ENCODE measurements around the gene TMEM130. TPM values are rescaled to one million over a fixed set of nuclear protein-coding genes. Genes with fewer than 3 reads are reported as not detected.

Gene TMEM130
- polyA plus RNA-seq, 2 of the 4 experiments (the other 2 are of a cell fraction): 0.25 to 0.41 TPM

GRCh38 chr7:98855610-98856422 lies 14.0 kb downstream of the TMEM130 start:
- 81% methylated on average over 17 of the region's 24 CpGs for WGBS (ENCODE audit: missing lambda C conversion rate)
- no peak overlapping the region for H3K4me2 ChIP-seq
- ChIA-PET POLR2A (no interaction called here), CTCF (interaction anchor here (0.7 to 10.0 kb wide), 3 partner anchors 15 to 445 kb away, joined by 3 to 68 read pairs (median 3); no protein-coding TSS in a partner anchor)
- H3K9me3 ChIP-seq: no peaks in the 10 kb centered on the region
- DNase-seq (ENCODE audit: low read depth in 1 of 2, low spot score in 1 of 2) (no peak), ATAC-seq (peak; percentile 17 to 33; a peak in 2 of 6 replicates), FAIRE-seq (no peak)
- peaks cover 10% of the 10 kb centered on the region; the same call in 2 of the 3 replicates for H3K4me1 ChIP-seq
- H3K27ac ChIP-seq: no peak overlapping the region
- H3K4me3 ChIP-seq: no peak overlapping the region
- no peak for TF ChIP-seq BCL3 (IDR thresholded peaks at IDR 0.05)
- no peak for TF ChIP-seq HES2 (IDR thresholded peaks at IDR 0.05)
- no peak for TF ChIP-seq EHF (CRISPR knock-in tag; IDR thresholded peaks at IDR 0.05)
- no peak for TF ChIP-seq HMGXB4 (CRISPR knock-in tag; IDR thresholded peaks at IDR 0.05; ENCODE audit: borderline replicate concordance)
- no peak for TF ChIP-seq ATOH8 (CRISPR knock-in tag; IDR thresholded peaks at IDR 0.05; ENCODE audit: low read depth)
- no peak for TF ChIP-seq ZNF302 (CRISPR knock-in tag; IDR thresholded peaks at IDR 0.05)
- no peak for TF ChIP-seq ELK1 (IDR thresholded peaks at IDR 0.05; ENCODE audit: low read depth, low read length)
- no peak for TF ChIP-seq HOXB13 (CRISPR knock-in tag; IDR thresholded peaks at IDR 0.05; ENCODE audit: low read depth)
- TF ChIP-seq GATA3 (IDR thresholded peaks at IDR 0.05; ENCODE audit: borderline replicate concordance): no peak
- no peak for TF ChIP-seq ZFP36 (IDR thresholded peaks at IDR 0.05; ENCODE audit: borderline replicate concordance, partially characterized antibody)
- TF ChIP-seq NR3C1 (IDR thresholded peaks at IDR 0.05): no peak
- no peak for TF ChIP-seq PBX3 (IDR thresholded peaks at IDR 0.05)
- no peak for TF ChIP-seq KDM5A (IDR thresholded peaks at IDR 0.05)
- no peak for TF ChIP-seq JUN (IDR thresholded peaks at IDR 0.05)
- TF ChIP-seq MAZ (IDR thresholded peaks at IDR 0.05; ENCODE audit: borderline replicate concordance, low read depth, low read length): no peak
- TF ChIP-seq RARB (CRISPR knock-in tag; IDR thresholded peaks at IDR 0.05): no peak
- no peak for TF ChIP-seq MYC (IDR thresholded peaks at IDR 0.05; ENCODE audit: borderline replicate concordance, low read length)
- TF ChIP-seq HEYL (CRISPR knock-in tag; IDR thresholded peaks at IDR 0.05): no peak

- WGBS (ENCODE audit: missing lambda C conversion rate): 42% methylated on average over 4 of the region's 4 CpGs
- peak; percentile 90 for TF ChIP-seq ZFP36 (IDR thresholded peaks at IDR 0.05; ENCODE audit: borderline replicate concordance, partially characterized antibody)
- TF ChIP-seq HES2 (IDR thresholded peaks at IDR 0.05): no peak
- FAIRE-seq (no peak), ATAC-seq (peak in 1 of 2 experiments; percentile 39; a peak in 2 of 6 replicates), DNase-seq (ENCODE audit: low read depth in 1 of 2, low spot score in 1 of 2) (no peak)
- Histone ChIP-seq H3K9me3 (peaks cover 9% of the 10 kb centered on the region; the same call in 2 of the 3 replicates), H3K4me2 (no peak overlapping the region; the same call in 2 of the 3 replicates), H3K4me3 (no peak overlapping the region), H3K4me1 (peaks cover 10% of the 10 kb centered on the region; the same call in 2 of the 3 replicates), H3K27ac (no peak overlapping the region)
- ChIA-PET POLR2A (no interaction called here), CTCF (interaction anchor here (0.7 to 10.0 kb wide), 5 partner anchors 12 to 431 kb away, joined by 3 to 68 read pairs (median 4); partner anchors contain the start of gene TRRAP)
Observed at GRCh38 chr7:98852826-98853225, 17.0 kb downstream of the TMEM130 start.

Data from A549 (cell line).